GM23338 (cell line): ENCODE data around the gene PARVG. TPM values are rescaled to one million over a fixed set of nuclear protein-coding genes. Genes with fewer than 3 reads are reported as not detected.

ENCODE experiments used
- ATAC-seq: fragments of 200-7000 bp; cut with Tn5 transposase; 3 replicates; pipeline ENCODE4 v1.9.1; 2020
- DNase-seq: peaks from one replicate; pipeline ENCODE4 v3.0.0-alpha.2; 2015; ENCODE audit warnings: low spot score
- H2AFZ ChIP-seq: fragments of 200-600 bp; sonication (generic); 2 replicates; pipeline ENCODE4 v1.8.0; 2016; ENCODE audit warnings: antibody characterized with exemption, mild to moderate bottlenecking, moderate library complexity
- H3F3A ChIP-seq: fragments of 200-600 bp; sonication (generic); replicated peaks from 2 replicates; pipeline ENCODE4 v1.8.0; 2017; ENCODE audit warnings: antibody characterized with exemption, mixed run types, low read depth
- H3K27ac ChIP-seq: fragments of 200-600 bp; sonication (generic); 2 replicates; pipeline ENCODE4 v1.6.1; 2016; ENCODE audit warnings: low read depth
- H3K27me3 ChIP-seq: fragments of 200-600 bp; sonication (generic); 2 replicates; pipeline ENCODE4 v1.8.0; 2016; ENCODE audit warnings: mild to moderate bottlenecking, mixed run types, moderate library complexity; ENCODE audit not compliant: insufficient read depth
- H3K36me3 ChIP-seq: fragments of 200-600 bp; sonication (generic); 2 replicates; pipeline ENCODE4 v1.8.0; 2016; ENCODE audit warnings: mild to moderate bottlenecking; ENCODE audit not compliant: insufficient read depth
- H3K4me1 ChIP-seq: fragments of 200-600 bp; sonication (generic); 2 replicates; pipeline ENCODE4 v1.8.0; 2016; ENCODE audit warnings: mild to moderate bottlenecking, moderate library complexity; ENCODE audit not compliant: insufficient read depth
- H3K4me2 ChIP-seq: fragments of 200-600 bp; sonication (generic); 2 replicates; pipeline ENCODE4 v1.7.1; 2017; ENCODE audit warnings: mixed run types
- H3K4me3 ChIP-seq: fragments of 200-600 bp; sonication (generic); 2 replicates; pipeline ENCODE4 v1.6.1; 2016; ENCODE audit warnings: mixed run types
- H3K79me2 ChIP-seq: fragments of 200-600 bp; sonication (generic); replicated peaks from 2 replicates; pipeline ENCODE4 v1.8.0; 2017; ENCODE audit warnings: mild to moderate bottlenecking; ENCODE audit not compliant: insufficient read depth
- H3K9me2 ChIP-seq: fragments of 200-600 bp; sonication (generic); 2 replicates; pipeline ENCODE4 v1.8.0; 2017; ENCODE audit not compliant: insufficient read depth
- H4K20me1 ChIP-seq: fragments of 200-600 bp; sonication (generic); replicated peaks from 2 replicates; pipeline ENCODE4 v1.8.0; 2017; ENCODE audit warnings: mild to moderate bottlenecking; ENCODE audit not compliant: insufficient read depth
- H3K27ac Mint-ChIP-seq: 2 replicates; pipeline ENCODE4 v1.8.0; 2020; ENCODE audit warnings: inconsistent platforms, mild to moderate bottlenecking, moderate library complexity, mixed read lengths
- H3K27me3 Mint-ChIP-seq: 3 replicates; pipeline ENCODE4 v1.8.0; 2022; ENCODE audit warnings: low read depth, mild to moderate bottlenecking, moderate library complexity, mixed read lengths, inconsistent platforms; ENCODE audit not compliant: insufficient read depth, poor library complexity
- H3K36me3 Mint-ChIP-seq: 3 replicates; pipeline ENCODE4 v1.8.0; 2021; ENCODE audit warnings: low read depth, mild to moderate bottlenecking, inconsistent platforms, moderate library complexity, mixed read lengths
- H3K4me1 Mint-ChIP-seq: 3 replicates; pipeline ENCODE4 v1.8.0; 2020; ENCODE audit warnings: mild to moderate bottlenecking, inconsistent platforms, mixed read lengths
- H3K4me3 Mint-ChIP-seq: 3 replicates; pipeline ENCODE4 v1.8.0; 2021; ENCODE audit warnings: moderate library complexity, mild to moderate bottlenecking, inconsistent platforms, mixed read lengths
- H3K9me3 Mint-ChIP-seq: 3 replicates; pipeline ENCODE4 v1.8.0; 2020; ENCODE audit warnings: moderate library complexity, mild to moderate bottlenecking, inconsistent platforms, mixed read lengths
- CTCF ChIP-seq, 2 experiments: fragments of 200-600 bp in 1 of 2; sonication (generic) in 1 of 2; conservative IDR thresholded peaks; 2 replicates each; pipeline versions ENCODE4 v1.5.1 to v1.6.1; 2016 to 2017; ENCODE audit warnings: antibody characterized with exemption in 2 of 2, low read depth in 2 of 2, mild to moderate bottlenecking in 2 of 2, moderate library complexity in 1 of 2
- EZH2 ChIP-seq: fragments of 200-600 bp; sonication (generic); IDR thresholded peaks from one replicate; pipeline ENCODE4 v1.8.0; 2017; ENCODE audit warnings: antibody characterized with exemption, mild to moderate bottlenecking, low read depth; ENCODE audit not compliant: unreplicated experiment
- EZH2phosphoT487 ChIP-seq: fragments of 200-600 bp; sonication (generic); IDR thresholded peaks from one replicate; pipeline ENCODE4 v1.8.1; 2018; ENCODE audit warnings: antibody characterized with exemption; ENCODE audit not compliant: unreplicated experiment
- JUNB ChIP-seq: IDR thresholded peaks from one replicate; pipeline ENCODE4 v1.6.1; 2016; ENCODE audit warnings: antibody characterized with exemption; ENCODE audit not compliant: unreplicated experiment
- NANOG ChIP-seq: IDR thresholded peaks from 2 replicates; pipeline ENCODE4 v1.6.1; 2016; ENCODE audit warnings: antibody characterized with exemption, borderline replicate concordance
- POLR2AphosphoS5 ChIP-seq: IDR thresholded peaks from 2 replicates; pipeline ENCODE4 v1.6.1; 2016; ENCODE audit warnings: antibody characterized with exemption, low read depth
- STAT1 ChIP-seq: IDR thresholded peaks from one replicate; pipeline ENCODE4 v1.6.1; 2016; ENCODE audit warnings: antibody characterized with exemption; ENCODE audit not compliant: unreplicated experiment
- ZNF114 ChIP-seq: fragments of 250-450 bp; sonication (Bioruptor Pico); IDR thresholded peaks from 2 replicates; pipeline ENCODE4 v1.5.0; 2020; ENCODE audit warnings: mild to moderate bottlenecking, moderate library complexity
- ZNF331 ChIP-seq: fragments of 250-450 bp; sonication (Bioruptor Pico); IDR thresholded peaks from 2 replicates; pipeline ENCODE4 v1.5.0; 2020; ENCODE audit warnings: low read depth, mild to moderate bottlenecking, moderate library complexity
- ZNF462 ChIP-seq: fragments of 250-450 bp; sonication (Bioruptor Pico); IDR thresholded peaks from 2 replicates; pipeline ENCODE4 v1.5.0; 2020; ENCODE audit warnings: mild to moderate bottlenecking, moderate library complexity
- polyA plus RNA-seq: library from polyadenylated mRNA; unstranded; fragments of >200 nt; fragmentation: Nextera tagmentation; extraction: Ambion mirVana; gene quantifications from 2 replicates; pipeline ENCODE4 v1.2.1, GENCODE V29; 2016
- total RNA-seq: library from RNA; depleted of rRNA; stranded (reverse); fragments of >200 nt; shearing (Covaris generic); gene quantifications from 2 replicates; pipeline ENCODE4 v1.2.3, GENCODE V29; 2014
- TF ChIP-seq, protein P1 (sequence below): IDR thresholded peaks from 2 replicates; pipeline ENCODE4 v1.6.1; 2016; ENCODE audit warnings: antibody characterized with exemption
- TF ChIP-seq, protein P2 (sequence below): IDR thresholded peaks from one replicate; pipeline ENCODE4 v1.6.1; 2018; ENCODE audit warnings: antibody characterized with exemption; ENCODE audit not compliant: unreplicated experiment

PARVG gene
- total and polyA plus RNA-seq, 2 experiments from 2014 or later: 0.14 to 0.31 TPM

DNA sequence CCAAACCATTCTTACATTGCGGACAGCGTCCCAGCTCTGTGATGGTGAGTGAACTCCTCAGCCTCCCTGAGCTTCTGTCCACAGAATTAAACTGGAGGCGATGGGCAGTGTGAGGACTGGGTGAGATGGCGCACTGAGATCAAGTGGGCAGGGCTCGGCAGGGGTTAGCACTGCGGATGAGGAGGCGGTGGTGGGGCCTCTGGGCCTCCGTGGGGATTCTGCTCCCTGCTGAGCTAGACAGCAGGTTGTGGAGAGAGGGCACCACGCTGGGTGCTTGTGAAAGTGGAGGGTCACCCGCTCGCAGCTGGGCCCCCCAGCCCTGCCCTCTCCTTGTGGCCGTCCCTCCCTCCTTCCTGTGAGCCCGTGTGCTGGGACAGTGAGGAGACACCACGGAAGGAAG lies 25.6 kb upstream of the PARVG start:
- H3K9me2 ChIP-seq: no peaks in the 10 kb centered on the region
- H3K27ac ChIP-seq: no peak overlapping the region
- TF ChIP-seq NANOG (no peak), ZNF114 (CRISPR knock-in tag) (no peak), CTCF (conservative IDR thresholded peaks at IDR 0.05; ENCODE audit: low read depth in 2 of 2) (no peak), POLR2AphosphoS5 (no peak), EZH2 (no peak), JUNB (no peak), ZNF462 (CRISPR knock-in tag) (no peak), STAT1 (no peak), EZH2phosphoT487 (no peak), ZNF331 (CRISPR knock-in tag) (no peak)
- TF ChIP-seq, protein P1, sequence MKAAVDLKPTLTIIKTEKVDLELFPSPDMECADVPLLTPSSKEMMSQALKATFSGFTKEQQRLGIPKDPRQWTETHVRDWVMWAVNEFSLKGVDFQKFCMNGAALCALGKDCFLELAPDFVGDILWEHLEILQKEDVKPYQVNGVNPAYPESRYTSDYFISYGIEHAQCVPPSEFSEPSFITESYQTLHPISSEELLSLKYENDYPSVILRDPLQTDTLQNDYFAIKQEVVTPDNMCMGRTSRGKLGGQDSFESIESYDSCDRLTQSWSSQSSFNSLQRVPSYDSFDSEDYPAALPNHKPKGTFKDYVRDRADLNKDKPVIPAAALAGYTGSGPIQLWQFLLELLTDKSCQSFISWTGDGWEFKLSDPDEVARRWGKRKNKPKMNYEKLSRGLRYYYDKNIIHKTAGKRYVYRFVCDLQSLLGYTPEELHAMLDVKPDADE: no peak
- TF ChIP-seq, protein P2, sequence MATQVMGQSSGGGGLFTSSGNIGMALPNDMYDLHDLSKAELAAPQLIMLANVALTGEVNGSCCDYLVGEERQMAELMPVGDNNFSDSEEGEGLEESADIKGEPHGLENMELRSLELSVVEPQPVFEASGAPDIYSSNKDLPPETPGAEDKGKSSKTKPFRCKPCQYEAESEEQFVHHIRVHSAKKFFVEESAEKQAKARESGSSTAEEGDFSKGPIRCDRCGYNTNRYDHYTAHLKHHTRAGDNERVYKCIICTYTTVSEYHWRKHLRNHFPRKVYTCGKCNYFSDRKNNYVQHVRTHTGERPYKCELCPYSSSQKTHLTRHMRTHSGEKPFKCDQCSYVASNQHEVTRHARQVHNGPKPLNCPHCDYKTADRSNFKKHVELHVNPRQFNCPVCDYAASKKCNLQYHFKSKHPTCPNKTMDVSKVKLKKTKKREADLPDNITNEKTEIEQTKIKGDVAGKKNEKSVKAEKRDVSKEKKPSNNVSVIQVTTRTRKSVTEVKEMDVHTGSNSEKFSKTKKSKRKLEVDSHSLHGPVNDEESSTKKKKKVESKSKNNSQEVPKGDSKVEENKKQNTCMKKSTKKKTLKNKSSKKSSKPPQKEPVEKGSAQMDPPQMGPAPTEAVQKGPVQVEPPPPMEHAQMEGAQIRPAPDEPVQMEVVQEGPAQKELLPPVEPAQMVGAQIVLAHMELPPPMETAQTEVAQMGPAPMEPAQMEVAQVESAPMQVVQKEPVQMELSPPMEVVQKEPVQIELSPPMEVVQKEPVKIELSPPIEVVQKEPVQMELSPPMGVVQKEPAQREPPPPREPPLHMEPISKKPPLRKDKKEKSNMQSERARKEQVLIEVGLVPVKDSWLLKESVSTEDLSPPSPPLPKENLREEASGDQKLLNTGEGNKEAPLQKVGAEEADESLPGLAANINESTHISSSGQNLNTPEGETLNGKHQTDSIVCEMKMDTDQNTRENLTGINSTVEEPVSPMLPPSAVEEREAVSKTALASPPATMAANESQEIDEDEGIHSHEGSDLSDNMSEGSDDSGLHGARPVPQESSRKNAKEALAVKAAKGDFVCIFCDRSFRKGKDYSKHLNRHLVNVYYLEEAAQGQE: no peak
- H3K27ac Mint-ChIP-seq: no peak overlapping the region
- H3K4me1 Mint-ChIP-seq: peaks cover 28% of the 10 kb centered on the region
- no peak for ATAC-seq
- H3K4me1 ChIP-seq: peaks cover 12% of the 10 kb centered on the region
- H2AFZ ChIP-seq: no peak overlapping the region
- H3K27me3 ChIP-seq: no peaks in the 10 kb centered on the region
- H3K4me2 ChIP-seq: no peak overlapping the region
- no peak overlapping the region for H3K4me3 ChIP-seq
- no peaks in the 10 kb centered on the region for H3K36me3 ChIP-seq
- no peaks in the 10 kb centered on the region for H3K9me3 Mint-ChIP-seq
- DNase-seq: no peak
- peaks cover 10% of the 10 kb centered on the region for H3K27me3 Mint-ChIP-seq
- no peaks in the 10 kb centered on the region for H3F3A ChIP-seq
- no peak overlapping the region for H3K4me3 Mint-ChIP-seq
- H3K36me3 Mint-ChIP-seq: peaks cover 8% of the 10 kb centered on the region; the same call in 1 of the 3 replicates
- H3K79me2 ChIP-seq: no peaks in the 10 kb centered on the region
- no peaks in the 10 kb centered on the region for H4K20me1 ChIP-seq
